ENCODE measurements around the gene PTP4A1.

PTP4A1 gene

GRCh38 chr6:63554782-63555181 is 17.5 kb upstream of the PTP4A1 start:
- no peak for DNase-seq (ENCODE audit: low read depth)
- no peak overlapping the region for H3K4me3 ChIP-seq (ENCODE audit: low read length)

DNA sequence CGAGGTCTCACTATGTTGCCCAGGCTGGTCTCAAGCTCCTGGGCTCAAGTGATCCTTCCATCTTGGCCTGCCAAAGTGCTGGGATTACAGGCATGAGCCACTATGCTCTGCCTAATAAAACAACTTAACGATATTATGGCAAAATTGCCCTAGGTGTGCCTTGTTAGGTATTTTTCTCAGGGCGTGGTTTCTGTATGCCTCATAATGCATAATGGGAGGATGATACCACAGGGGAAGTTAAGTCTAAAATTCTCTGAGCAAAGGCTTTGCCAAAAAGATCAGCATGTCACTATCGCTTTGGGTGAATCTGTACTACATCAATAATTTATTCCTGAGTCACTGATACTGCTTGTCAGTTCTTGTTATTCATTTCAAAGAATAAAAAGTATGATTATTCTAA is 15.9 kb upstream of the PTP4A1 start:
- no peak for DNase-seq (ENCODE audit: low read depth)
- TF ChIP-seq CTCF (conservative IDR thresholded peaks at IDR 0.05; ENCODE audit: low read length), result no peak
- no peak overlapping the region for H3K4me3 ChIP-seq (ENCODE audit: low read length)

More at GRCh38 chr6:63554782-63555181, 17.5 kb upstream of the PTP4A1 start:
- no peak for TF ChIP-seq CTCF (conservative IDR thresholded peaks at IDR 0.05; ENCODE audit: low read length)

DNA sequence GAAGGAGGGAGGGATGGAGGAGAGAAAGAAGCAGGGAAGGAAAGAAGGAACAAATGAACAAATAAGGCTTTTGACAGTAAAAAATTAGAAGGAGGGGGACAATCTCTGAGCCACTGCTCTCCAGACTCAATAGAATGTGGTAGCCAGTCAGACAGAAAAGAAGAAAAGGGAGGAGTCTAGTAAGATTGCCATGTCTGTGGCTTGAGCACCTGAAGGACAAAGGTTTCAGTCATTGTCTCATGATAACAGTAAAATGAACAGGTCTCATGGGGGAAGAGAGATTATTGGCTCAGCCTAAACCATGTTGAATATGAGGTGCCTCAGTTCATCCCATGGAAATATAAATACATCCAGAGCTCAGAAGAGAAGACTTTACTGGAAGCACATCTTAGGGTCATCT is 14.0 kb upstream of the PTP4A1 start:
- no peak for TF ChIP-seq CTCF (conservative IDR thresholded peaks at IDR 0.05; ENCODE audit: low read length)
- H3K4me3 ChIP-seq (ENCODE audit: low read length), result no peak overlapping the region
- DNase-seq (ENCODE audit: low read depth), result no peak

GRCh38 chr6:63560801-63561287 is 11.4 kb upstream of the PTP4A1 start:
- no peak overlapping the region for H3K4me3 ChIP-seq (ENCODE audit: low read length)
- no peak for TF ChIP-seq CTCF (conservative IDR thresholded peaks at IDR 0.05; ENCODE audit: low read length)
- DNase-seq (ENCODE audit: low read depth), result peak; percentile 28

GRCh38 chr6:63561288-63561687 is 11.0 kb upstream of the PTP4A1 start:
- TF ChIP-seq CTCF (conservative IDR thresholded peaks at IDR 0.05; ENCODE audit: low read length), result no peak
- no peak overlapping the region for H3K4me3 ChIP-seq (ENCODE audit: low read length)
- DNase-seq (ENCODE audit: low read depth), result no peak

GRCh38 chr6:63563235-63563634 is 9.0 kb upstream of the PTP4A1 start:
- DNase-seq (ENCODE audit: low read depth), result no peak
- no peak for TF ChIP-seq CTCF (conservative IDR thresholded peaks at IDR 0.05; ENCODE audit: low read length)
- H3K4me3 ChIP-seq (ENCODE audit: low read length), result no peak overlapping the region

DNA sequence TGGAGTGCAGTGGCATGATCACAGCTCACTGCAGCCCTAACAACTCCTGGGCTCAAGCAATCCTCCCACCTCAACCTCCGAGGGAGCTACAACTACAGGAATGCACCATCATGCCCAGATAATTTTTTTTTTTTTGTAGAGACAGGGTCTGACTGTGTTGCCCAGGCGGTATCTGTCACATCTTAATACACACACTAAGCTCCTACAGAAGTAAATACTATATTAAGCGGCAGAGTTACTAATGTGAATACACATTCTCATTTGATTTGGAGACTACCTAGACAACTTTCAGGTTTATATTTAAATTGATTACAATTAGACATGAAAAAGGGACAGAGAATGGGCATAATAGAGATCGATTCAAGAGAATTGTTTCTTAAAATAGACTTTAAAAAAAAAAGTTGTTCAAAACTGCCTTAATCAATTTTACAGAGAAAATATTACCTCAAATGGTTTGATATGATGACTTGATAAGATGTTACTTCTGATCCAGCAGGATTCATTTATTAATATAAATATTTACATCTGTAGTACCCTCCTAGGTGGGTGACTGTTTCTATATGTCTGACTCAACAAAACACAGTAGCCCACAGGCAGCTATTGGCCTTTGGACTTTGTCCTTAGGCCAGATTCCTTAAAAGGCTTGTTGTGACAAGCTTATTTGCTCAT is 7.1 kb upstream of the PTP4A1 start:
- TF ChIP-seq CTCF (conservative IDR thresholded peaks at IDR 0.05; ENCODE audit: low read length), result no peak
- no peak overlapping the region for H3K4me3 ChIP-seq (ENCODE audit: low read length)
- no peak for DNase-seq (ENCODE audit: low read depth)
